HG03565 (cell line): ENCODE results near the gene IDUA.
"Not testable (repeated sequence)": the region's sequence is repeated elsewhere in the genome, so short reads cannot be mapped to it uniquely, and the experiment has no call there.

Experiments used
- ATAC-seq: cut with Tn5 transposase; IDR thresholded peaks from one replicate; pipeline ENCODE4 v1.9.1; 2021; ENCODE audit warnings: mild to moderate bottlenecking, moderate library complexity; ENCODE audit not compliant: unreplicated experiment

The IDUA gene

DNA sequence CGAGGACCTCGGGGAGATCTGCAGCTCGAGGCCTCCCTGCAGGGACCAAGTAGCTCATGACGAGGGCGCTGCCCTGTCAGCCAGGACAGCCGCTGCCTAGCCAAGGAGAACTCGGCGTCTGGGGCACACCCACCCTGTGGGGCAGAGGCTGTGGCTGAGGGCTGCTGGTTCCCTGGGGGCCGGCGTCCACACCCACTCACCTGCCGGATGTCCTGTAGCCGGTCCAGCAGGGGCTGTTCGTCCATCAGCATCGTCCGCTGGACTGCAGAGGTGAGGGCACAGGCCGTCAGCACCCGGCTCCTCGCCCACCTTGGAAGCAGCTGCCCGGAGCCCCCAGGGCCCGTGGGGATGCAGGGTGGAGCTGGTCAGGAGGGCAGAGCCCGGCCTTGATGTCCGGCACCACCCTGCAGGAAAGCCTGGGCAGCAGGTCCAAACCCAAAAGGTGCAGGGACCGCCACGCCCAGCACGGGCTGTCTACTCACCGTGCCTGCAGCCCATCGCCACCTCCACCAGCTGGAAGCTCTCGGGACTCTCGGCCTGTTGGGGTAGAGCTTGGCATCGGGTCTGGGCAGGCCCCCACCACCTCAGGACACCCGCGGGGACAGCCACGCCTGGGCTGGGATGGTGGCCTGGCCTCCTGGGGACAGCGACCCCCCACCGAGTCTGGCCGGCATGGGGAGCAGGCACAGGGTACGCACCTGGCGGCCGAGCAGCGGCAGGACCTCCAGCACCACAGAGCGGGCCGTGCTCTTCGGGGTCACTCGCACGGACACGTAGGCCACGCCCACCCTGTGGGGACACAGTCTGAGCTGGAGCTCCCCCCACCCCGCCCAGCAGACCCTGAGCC is 20.4 kb upstream of the IDUA start:
- no peak for ATAC-seq

GRCh38 chr4:967113-968104 is 19.4 kb upstream of the IDUA start:
- no peak for ATAC-seq

- ATAC-seq: no peak
These were observed 18.6 kb upstream of the IDUA start for GRCh38 chr4:968221-968620.

DNA sequence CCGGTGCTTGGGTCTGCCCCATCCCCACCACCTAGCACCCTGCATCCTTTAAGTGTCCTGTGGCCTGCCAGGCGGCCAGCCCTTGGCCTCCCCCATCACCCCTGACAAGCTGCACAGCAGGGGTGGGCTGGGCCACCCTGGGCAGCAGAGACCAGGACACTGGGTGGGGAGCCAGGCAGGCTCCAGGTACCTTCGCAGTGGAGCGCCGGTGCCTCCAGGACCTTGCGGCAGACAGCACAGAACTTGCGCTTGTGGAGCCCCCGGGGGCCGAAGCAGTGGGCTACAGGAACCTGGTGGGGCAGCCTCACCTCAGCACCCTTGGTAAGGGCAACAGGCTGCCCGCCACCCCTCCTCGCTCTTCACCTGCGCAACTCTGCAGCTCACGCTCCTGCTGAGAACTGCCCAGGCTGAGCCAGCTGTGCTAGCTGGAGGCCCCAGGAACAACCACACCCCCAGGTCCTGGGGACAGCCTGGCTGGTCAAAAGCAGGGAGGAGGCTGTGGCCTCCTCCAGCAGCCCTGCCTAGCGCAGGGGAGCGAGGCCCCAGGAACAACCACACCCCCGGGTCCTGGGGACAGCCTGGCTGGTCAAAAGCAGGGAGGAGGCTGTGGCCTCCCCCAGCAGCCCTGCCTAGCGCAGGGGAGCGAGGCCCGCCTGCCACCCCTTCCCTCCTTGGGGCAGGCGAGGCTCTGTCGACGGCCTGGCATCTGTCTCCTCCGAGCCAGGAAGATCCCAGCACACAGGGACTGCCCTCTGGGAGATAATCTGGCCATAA is 18.0 kb upstream of the IDUA start:
- no peak for ATAC-seq

GRCh38 chr4:970046-970745 is 16.6 kb upstream of the IDUA start:
- ATAC-seq: no peak

DNA sequence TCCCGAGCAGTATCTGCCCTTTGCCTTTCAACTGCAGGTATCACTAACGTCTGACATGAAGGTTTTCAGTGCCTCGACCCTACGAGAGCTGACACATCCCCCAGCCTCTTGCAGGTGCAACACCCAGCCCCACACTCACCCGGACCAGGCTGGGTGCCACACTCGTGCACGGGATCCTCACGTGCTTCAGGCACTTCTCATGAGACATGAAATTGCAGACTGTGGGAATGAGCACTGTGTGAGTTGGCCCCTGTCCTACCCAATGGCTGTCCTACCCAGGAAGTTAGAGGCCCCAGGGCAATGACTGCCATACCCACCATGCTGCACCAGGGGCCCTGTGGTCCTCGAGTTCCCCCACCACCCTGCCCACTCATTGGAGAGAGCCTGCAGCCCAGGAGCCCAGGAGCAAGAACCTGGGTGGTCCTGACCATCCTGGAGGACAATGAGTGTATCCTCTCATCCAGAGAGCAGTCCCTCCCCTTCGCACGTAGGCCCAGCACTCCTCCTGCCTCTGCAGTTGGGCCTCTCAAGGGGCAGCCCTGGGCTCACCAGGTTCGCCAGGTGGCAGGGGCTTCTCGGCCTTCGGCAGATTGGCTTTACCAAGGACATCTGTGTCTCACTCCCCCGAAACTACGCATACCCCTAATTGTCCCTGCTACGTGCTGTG is 15.9 kb upstream of the IDUA start:
- no peak for ATAC-seq

GRCh38 chr4:971666-972500 is 15.0 kb upstream of the IDUA start:
- no peak for ATAC-seq

DNA sequence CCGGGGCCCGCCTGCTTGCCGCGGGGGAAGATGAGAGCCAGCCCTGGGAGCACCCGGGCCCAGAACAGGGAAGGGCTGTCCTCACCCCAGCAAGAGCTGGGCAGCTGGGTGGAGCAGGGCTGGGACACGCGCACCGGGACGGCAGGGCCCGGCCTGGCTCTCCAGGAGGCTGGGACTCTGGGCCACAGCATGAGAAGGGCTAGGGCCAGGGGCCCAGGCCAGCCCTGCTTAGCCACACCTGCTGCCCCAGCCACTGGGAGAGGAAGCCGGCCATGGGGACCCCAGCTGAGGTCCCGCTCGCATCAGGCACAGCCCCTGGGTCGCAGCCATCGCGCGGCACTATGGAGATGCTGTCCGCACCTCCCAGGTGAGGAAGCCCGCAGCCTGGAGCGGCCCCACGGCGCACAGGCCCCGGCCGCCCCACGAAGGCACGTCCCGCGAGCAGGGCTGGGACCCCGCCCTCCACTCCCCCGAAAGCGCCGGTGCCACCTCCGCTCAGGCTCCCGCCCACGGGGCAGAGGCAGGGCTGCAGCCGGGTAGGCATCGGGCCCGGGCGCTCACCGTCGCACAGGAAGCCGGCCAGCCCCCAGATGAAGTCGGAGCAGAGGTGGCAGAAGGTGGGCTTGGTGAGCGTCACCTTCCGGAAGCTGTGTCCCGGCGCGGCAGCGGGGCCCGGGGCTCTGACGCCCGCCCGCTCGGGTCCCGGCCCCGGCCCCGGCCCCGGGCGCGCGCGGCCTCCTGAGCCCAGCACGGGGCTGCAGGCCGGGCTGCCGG is 14.0 kb upstream of the IDUA start:
- no peak for ATAC-seq

DNA sequence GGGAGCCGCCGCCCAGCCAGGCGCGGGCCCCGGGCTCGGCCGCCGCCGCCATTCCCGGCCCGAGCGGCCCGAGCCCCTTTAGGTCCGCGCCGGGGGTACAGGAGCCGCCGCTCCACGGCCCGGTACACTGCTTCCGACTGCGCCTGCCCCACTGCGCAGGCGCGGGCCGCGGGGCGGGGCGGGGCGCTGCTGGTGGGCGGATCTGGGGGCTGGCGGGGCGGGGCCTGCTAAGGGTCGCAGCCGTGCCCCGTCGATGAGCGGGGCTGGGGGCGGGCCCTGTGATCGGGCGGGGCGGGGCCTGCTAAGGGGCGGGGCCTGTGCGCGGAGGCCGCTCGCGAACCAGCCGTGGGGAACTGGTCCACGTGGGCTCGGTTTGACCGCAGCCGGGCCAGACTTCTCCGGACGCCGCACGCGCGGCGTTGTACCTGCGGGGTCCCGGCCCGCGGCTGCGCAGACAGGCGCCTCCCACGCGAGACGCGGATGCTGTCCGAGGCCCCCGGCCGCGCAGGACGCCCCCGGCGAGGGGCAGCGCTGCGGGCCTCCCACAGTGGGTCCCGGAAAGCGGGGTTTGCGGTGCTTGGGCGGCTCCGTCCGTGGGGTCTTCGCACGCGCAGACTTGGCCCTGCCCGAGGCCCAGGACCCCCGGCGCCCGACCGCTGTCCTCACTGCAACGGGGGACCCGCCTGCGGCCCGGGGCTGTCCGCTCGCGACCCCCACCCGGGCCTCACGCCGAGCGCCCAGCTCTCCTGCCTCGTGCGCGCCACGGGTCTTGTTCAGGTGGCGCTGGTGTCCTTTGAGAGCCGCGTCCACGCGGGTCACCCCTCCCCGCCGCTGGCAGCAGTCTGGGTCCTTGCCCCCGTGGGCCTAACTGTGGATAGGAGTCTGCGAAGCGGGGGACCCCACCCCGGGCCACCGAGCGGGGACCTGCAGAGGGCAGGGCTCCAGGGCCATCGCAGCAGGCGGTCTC is 13.1 kb upstream of the IDUA start, which contains the start of gene DGKQ:
Gene DGKQ (minus strand): TSS at position 139 of the 967 bp plus-strand sequence. CDS start 87 bp downstream, at position 52.
- no peak for ATAC-seq

- no peak for ATAC-seq
These were observed 12.2 kb upstream of the IDUA start for GRCh38 chr4:974668-975067.

DNA sequence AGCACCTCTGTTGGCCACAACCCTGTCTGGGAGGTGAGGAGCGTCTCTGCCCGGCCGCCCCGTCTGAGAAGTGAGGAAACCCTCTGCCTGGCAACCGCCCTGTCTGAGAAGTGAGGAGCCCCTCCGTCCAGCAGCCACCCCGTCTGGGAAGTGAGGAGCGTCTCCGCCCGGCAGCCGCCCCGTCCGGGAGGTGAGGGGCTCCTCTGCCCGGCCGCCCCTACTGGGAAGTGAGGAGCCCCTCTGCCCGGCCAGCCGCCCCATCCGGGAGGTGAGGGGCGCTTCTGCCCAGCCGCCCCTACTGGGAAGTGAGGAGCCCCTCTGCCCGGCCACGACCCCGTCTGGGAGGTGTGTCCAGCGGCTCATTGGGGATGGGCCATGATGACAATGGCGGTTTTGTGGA is 10.8 kb upstream of the IDUA start:
- ATAC-seq: not testable (repeated sequence)

GRCh38 chr4:978957-979701 is 7.7 kb upstream of the IDUA start:
- no peak for ATAC-seq

DNA sequence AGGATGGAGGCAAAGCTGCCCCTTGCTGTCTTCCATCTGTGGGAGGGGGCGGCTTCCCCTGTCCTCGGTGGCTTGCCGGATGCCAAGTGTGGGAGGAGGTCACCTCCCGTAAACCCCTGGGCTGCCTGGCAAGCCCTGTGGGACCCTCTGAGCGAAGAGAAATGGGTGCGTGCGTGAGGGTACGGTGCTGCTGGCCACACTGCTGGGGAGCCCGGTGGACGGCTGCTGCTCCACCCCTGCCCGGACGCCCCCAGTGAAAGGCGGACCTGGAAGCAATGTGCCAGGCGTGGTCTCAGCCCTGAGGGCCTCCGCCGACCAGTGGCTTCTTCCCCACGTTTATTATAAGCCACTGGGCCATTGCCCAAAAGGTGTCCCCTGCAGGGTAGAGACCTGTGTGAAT is 4.6 kb upstream of the IDUA start:
- ATAC-seq: no peak

DNA sequence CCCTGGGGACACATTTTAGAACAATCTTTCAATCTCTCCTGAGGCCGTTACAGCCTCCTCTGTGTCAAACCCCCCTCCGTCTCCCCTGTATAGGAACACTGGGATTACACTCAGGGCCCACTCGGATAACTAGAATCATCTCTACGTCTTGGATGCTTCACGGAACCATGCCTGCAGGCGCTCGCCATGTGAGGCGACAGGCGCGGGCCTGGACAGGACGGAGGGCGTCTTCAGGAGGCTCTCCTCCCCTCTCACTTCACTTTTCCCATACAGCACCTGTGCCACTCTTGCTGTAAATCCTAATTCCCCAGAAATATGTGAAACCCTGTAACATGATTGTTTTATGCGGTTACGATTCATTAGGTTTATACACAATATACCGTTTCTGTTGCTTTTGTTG is 4.0 kb upstream of the IDUA start:
- ATAC-seq: no peak

DNA sequence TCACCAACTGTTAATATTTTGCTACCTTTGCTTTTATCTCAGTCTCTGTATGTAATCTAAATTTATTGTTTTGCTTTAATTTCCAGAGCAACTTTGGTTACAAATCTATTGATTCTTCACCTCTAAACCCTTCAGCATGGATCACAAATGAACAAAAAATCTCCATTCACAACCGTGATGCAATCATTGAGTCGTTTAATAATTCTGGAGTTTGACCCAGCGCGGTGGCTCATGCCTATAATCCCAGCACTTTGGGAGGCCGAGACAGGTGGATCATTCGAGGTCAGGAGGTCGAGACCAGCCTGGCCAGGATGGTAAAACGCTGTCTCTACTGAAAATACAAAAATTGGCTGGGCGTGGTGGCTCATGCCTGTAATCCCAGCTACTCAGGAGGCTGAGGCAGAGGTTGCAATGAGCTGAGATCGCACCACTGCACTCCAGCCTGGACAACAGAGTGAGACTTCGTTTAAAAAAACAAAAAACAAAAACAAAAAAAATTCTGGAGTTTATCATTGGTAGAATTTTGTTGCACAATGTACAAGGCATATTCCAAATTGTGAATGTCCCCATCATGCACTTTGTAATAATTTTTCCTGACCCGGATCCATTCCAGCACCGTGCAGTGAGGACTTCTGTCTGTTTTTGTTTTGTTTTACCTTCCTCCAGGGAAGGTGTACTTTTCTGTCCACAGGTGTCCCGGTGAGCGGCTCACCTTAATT is 2.3 kb upstream of the IDUA start:
- ATAC-seq: no peak
